ENCODE results near the gene LAMA2. TPM values are rescaled to one million over a fixed set of nuclear protein-coding genes. Genes with fewer than 3 reads are reported as not detected.

LAMA2 gene
- polyA plus RNA-seq, 1 donor from 2014 or later: 2.5 TPM

DNA sequence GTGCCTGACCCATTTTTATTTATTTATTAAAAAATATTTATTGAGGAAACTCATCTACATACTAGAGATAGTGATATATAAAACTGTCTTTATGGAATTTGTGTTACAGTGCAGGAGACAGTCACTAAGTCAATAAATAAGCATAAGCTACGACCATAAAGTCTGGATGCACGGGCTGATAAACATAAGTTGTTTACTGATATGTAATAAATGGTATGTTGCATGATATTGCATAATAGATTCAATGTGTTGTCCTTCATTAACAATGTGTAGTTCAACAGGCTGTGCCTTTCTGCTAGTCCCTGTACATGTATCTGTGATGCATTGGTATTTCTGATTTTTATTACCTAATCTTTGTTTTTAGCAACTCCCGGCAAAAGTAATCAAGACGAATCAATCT lies 515.8 kb downstream of the LAMA2 start (continued):
- TF ChIP-seq MXI1 (conservative IDR thresholded peaks at IDR 0.05; ENCODE audit: poor library complexity, severe bottlenecking): no peak
- TF ChIP-seq POLR2AphosphoS5 (IDR thresholded peaks at IDR 0.05): no peak
- TF ChIP-seq RAD21 (conservative IDR thresholded peaks at IDR 0.05): no peak

DNA sequence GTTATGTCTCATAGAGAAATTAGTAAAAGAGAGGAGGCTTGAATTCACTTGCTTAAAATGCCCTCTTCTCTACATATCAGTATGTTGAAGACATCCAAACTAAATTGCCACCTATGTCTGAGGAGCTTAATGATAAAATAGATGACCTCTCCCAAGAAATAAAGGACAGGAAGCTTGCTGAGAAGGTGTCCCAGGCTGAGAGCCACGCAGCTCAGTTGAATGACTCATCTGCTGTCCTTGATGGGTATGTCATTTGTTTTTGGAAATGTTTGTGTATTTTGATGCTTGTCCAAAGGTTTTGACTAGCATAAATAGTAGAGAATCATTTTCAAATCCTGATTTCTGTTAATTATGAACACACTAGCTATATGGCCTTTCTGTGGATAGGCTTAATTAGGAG lies 519.3 kb downstream of the LAMA2 start:
- Histone ChIP-seq H3K27me3 (ENCODE audit: insufficient read depth, low read depth, low read length) (no peaks in the 10 kb centered on the region), H3K9me2 (ENCODE audit: insufficient read depth, low read length) (no peaks in the 10 kb centered on the region), H3K9ac (ENCODE audit: low read length) (no peak overlapping the region), H3K36me3 (ENCODE audit: insufficient read depth, low read length) (no peaks in the 10 kb centered on the region), H3F3A (ENCODE audit: insufficient read depth, low read length, poor library complexity, severe bottlenecking) (no peaks in the 10 kb centered on the region), H3K4me2 (ENCODE audit: low read length) (no peak overlapping the region), H3K79me2 (replicated peaks; ENCODE audit: insufficient read depth, low read length) (no peaks in the 10 kb centered on the region), H3K9me3 (ENCODE audit: low read length) (no peaks in the 10 kb centered on the region), H3K27ac (ENCODE audit: low read length) (no peak overlapping the region), H4K20me1 (ENCODE audit: insufficient read depth) (no peaks in the 10 kb centered on the region), H2AFZ (ENCODE audit: low read depth, low read length) (no peak overlapping the region), H3K4me3 (ENCODE audit: low read length) (no peak overlapping the region)
- TF ChIP-seq EP300 (conservative IDR thresholded peaks at IDR 0.05; ENCODE audit: poor library complexity, severe bottlenecking) (no peak), SMC3 (conservative IDR thresholded peaks at IDR 0.05; ENCODE audit: poor library complexity) (no peak), RAD21 (conservative IDR thresholded peaks at IDR 0.05) (no peak), POLR2AphosphoS5 (IDR thresholded peaks at IDR 0.05) (no peak), TAF1 (IDR thresholded peaks at IDR 0.05; ENCODE audit: low read depth) (no peak), MXI1 (conservative IDR thresholded peaks at IDR 0.05; ENCODE audit: poor library complexity, severe bottlenecking) (no peak), EZH2 (IDR thresholded peaks at IDR 0.05; ENCODE audit: borderline replicate concordance, insufficient read depth, low read length, poor library complexity, severe bottlenecking) (no peak)
- TF ChIP-seq, protein P1, sequence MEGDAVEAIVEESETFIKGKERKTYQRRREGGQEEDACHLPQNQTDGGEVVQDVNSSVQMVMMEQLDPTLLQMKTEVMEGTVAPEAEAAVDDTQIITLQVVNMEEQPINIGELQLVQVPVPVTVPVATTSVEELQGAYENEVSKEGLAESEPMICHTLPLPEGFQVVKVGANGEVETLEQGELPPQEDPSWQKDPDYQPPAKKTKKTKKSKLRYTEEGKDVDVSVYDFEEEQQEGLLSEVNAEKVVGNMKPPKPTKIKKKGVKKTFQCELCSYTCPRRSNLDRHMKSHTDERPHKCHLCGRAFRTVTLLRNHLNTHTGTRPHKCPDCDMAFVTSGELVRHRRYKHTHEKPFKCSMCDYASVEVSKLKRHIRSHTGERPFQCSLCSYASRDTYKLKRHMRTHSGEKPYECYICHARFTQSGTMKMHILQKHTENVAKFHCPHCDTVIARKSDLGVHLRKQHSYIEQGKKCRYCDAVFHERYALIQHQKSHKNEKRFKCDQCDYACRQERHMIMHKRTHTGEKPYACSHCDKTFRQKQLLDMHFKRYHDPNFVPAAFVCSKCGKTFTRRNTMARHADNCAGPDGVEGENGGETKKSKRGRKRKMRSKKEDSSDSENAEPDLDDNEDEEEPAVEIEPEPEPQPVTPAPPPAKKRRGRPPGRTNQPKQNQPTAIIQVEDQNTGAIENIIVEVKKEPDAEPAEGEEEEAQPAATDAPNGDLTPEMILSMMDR (IDR thresholded peaks at IDR 0.05; ENCODE audit: poor library complexity, severe bottlenecking): no peak
- TF ChIP-seq, protein P2, sequence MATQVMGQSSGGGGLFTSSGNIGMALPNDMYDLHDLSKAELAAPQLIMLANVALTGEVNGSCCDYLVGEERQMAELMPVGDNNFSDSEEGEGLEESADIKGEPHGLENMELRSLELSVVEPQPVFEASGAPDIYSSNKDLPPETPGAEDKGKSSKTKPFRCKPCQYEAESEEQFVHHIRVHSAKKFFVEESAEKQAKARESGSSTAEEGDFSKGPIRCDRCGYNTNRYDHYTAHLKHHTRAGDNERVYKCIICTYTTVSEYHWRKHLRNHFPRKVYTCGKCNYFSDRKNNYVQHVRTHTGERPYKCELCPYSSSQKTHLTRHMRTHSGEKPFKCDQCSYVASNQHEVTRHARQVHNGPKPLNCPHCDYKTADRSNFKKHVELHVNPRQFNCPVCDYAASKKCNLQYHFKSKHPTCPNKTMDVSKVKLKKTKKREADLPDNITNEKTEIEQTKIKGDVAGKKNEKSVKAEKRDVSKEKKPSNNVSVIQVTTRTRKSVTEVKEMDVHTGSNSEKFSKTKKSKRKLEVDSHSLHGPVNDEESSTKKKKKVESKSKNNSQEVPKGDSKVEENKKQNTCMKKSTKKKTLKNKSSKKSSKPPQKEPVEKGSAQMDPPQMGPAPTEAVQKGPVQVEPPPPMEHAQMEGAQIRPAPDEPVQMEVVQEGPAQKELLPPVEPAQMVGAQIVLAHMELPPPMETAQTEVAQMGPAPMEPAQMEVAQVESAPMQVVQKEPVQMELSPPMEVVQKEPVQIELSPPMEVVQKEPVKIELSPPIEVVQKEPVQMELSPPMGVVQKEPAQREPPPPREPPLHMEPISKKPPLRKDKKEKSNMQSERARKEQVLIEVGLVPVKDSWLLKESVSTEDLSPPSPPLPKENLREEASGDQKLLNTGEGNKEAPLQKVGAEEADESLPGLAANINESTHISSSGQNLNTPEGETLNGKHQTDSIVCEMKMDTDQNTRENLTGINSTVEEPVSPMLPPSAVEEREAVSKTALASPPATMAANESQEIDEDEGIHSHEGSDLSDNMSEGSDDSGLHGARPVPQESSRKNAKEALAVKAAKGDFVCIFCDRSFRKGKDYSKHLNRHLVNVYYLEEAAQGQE (IDR thresholded peaks at IDR 0.05; ENCODE audit: borderline replicate concordance): no peak

DNA sequence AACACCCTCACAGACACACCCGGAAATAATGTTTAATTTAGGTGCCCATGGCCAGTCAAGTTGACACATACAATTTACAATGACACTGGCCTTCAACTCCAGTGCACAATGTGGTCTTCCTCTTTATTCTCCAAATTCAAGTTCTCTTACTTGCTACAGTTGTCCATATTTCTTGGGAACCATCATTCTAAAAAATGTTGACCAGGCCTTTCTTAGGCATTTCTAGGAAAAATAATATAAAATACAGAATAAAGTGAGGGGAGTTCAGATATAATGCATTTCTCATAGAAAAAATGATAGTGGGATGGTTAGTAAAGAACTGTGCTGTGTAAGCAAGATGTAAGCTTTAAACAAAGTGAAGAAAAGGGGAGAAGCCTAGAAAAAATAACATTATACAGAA lies 528.2 kb downstream of the LAMA2 start:
- Histone ChIP-seq H3K9me2 (ENCODE audit: insufficient read depth, low read length) (no peaks in the 10 kb centered on the region), H3K4me3 (ENCODE audit: low read length) (no peak overlapping the region), H3K9me3 (ENCODE audit: low read length) (no peaks in the 10 kb centered on the region), H3K36me3 (ENCODE audit: insufficient read depth, low read length) (no peaks in the 10 kb centered on the region), H3K9ac (ENCODE audit: low read length) (no peak overlapping the region), H3K27me3 (ENCODE audit: insufficient read depth, low read depth, low read length) (no peaks in the 10 kb centered on the region), H3K4me2 (ENCODE audit: low read length) (no peak overlapping the region), H3K27ac (ENCODE audit: low read length) (no peak overlapping the region), H2AFZ (ENCODE audit: low read depth, low read length) (no peak overlapping the region), H3K79me2 (replicated peaks; ENCODE audit: insufficient read depth, low read length) (no peaks in the 10 kb centered on the region), H3F3A (ENCODE audit: insufficient read depth, low read length, poor library complexity, severe bottlenecking) (no peaks in the 10 kb centered on the region), H4K20me1 (ENCODE audit: insufficient read depth) (no peaks in the 10 kb centered on the region)
- TF ChIP-seq, protein P1 (IDR thresholded peaks at IDR 0.05; ENCODE audit: poor library complexity, severe bottlenecking): no peak
- no peak for TF ChIP-seq MXI1 (conservative IDR thresholded peaks at IDR 0.05; ENCODE audit: poor library complexity, severe bottlenecking)
- TF ChIP-seq SMC3 (conservative IDR thresholded peaks at IDR 0.05; ENCODE audit: poor library complexity): no peak
- TF ChIP-seq, protein P2 (IDR thresholded peaks at IDR 0.05; ENCODE audit: borderline replicate concordance): no peak
- no peak for TF ChIP-seq POLR2AphosphoS5 (IDR thresholded peaks at IDR 0.05)
- no peak for TF ChIP-seq TAF1 (IDR thresholded peaks at IDR 0.05; ENCODE audit: low read depth)
- TF ChIP-seq EP300 (conservative IDR thresholded peaks at IDR 0.05; ENCODE audit: poor library complexity, severe bottlenecking): no peak
- no peak for TF ChIP-seq EZH2 (IDR thresholded peaks at IDR 0.05; ENCODE audit: borderline replicate concordance, insufficient read depth, low read length, poor library complexity, severe bottlenecking)
- TF ChIP-seq RAD21 (conservative IDR thresholded peaks at IDR 0.05): no peak
